Neuronal stem cell (in vitro differentiated cells): ENCODE data around the gene ADH4.

Source experiments
- DNase-seq: peaks from one replicate; pipeline ENCODE4 v3.0.0-alpha.2; 2013; ENCODE audit warnings: low spot score
- H2AFZ ChIP-seq: one replicate; pipeline ENCODE4 v1.6.1; 2013; ENCODE audit warnings: mild to moderate bottlenecking, low read length, inconsistent platforms
- H2AK5ac ChIP-seq: 2 replicates; pipeline ENCODE4 v1.6.1; 2013; ENCODE audit warnings: low read depth, mild to moderate bottlenecking, inconsistent platforms, low read length, moderate library complexity, mixed read lengths
- H2BK120ac ChIP-seq: 2 replicates; pipeline ENCODE4 v1.6.1; 2013; ENCODE audit warnings: low read depth, mild to moderate bottlenecking, inconsistent platforms, low read length, moderate library complexity, mixed read lengths
- H2BK12ac ChIP-seq: one replicate; pipeline ENCODE4 v1.6.1; 2013; ENCODE audit warnings: low read length, inconsistent platforms
- H2BK15ac ChIP-seq: 2 replicates; pipeline ENCODE4 v1.6.1; 2013; ENCODE audit warnings: mild to moderate bottlenecking, low read length, inconsistent platforms, mixed read lengths
- H2BK5ac ChIP-seq: one replicate; pipeline ENCODE4 v1.6.1; 2013; ENCODE audit warnings: inconsistent platforms, mild to moderate bottlenecking, low read length, moderate library complexity
- H3K14ac ChIP-seq: one replicate; pipeline ENCODE4 v1.6.1; 2013; ENCODE audit warnings: low read length, inconsistent platforms
- H3K18ac ChIP-seq: 2 replicates; pipeline ENCODE4 v1.6.1; 2013; ENCODE audit warnings: low read length, inconsistent platforms
- H3K23ac ChIP-seq: 2 replicates; pipeline ENCODE4 v1.6.1; 2013; ENCODE audit warnings: low read depth, mild to moderate bottlenecking, mixed read lengths, low read length, inconsistent platforms; ENCODE audit not compliant: poor library complexity
- H3K27ac ChIP-seq: replicated peaks from 3 replicates; pipeline ENCODE4 v1.5.1; 2013; ENCODE audit warnings: low read length, inconsistent platforms
- H3K27me3 ChIP-seq, 3 experiments: 2 replicates each; pipeline ENCODE4 v1.6.1; 2013; ENCODE audit warnings: low read length in 3 of 3, mild to moderate bottlenecking in 2 of 3, inconsistent platforms in 1 of 3, low read depth in 1 of 3, mixed read lengths in 1 of 3, moderate library complexity in 1 of 3; ENCODE audit not compliant: control insufficient read depth in 3 of 3, insufficient read depth in 3 of 3
- H3K36me3 ChIP-seq, 2 donors: replicated peaks in 1 of 2; 2 replicates each; pipeline ENCODE4 v1.6.1; 2013; ENCODE audit warnings: low read length in 2 of 2; ENCODE audit not compliant: control insufficient read depth in 2 of 2, insufficient read depth in 2 of 2
- H3K4ac ChIP-seq: 2 replicates; pipeline ENCODE4 v1.6.1; 2013; ENCODE audit warnings: inconsistent platforms, mild to moderate bottlenecking, low read length, moderate library complexity
- H3K4me1 ChIP-seq, 2 donors: 1 replicate in 1 of 2; 2 replicates in 1 of 2; pipeline ENCODE4 v1.6.1; 2013; ENCODE audit warnings: low read length in 2 of 2, low read depth in 1 of 2; ENCODE audit not compliant: control insufficient read depth in 2 of 2, insufficient read depth in 1 of 2
- H3K4me2 ChIP-seq: one replicate; pipeline ENCODE4 v1.6.1; 2013; ENCODE audit warnings: mild to moderate bottlenecking, low read length, inconsistent platforms; ENCODE audit not compliant: insufficient read depth, poor library complexity, severe bottlenecking
- H3K4me3 ChIP-seq, 2 donors: 2 replicates each; pipeline ENCODE4 v1.5.1; 2013; ENCODE audit warnings: low read length in 2 of 2, mild to moderate bottlenecking in 2 of 2, inconsistent platforms in 1 of 2, moderate library complexity in 1 of 2
- H3K79me1 ChIP-seq: one replicate; pipeline ENCODE4 v1.6.1; 2013; ENCODE audit warnings: low read depth, mild to moderate bottlenecking, inconsistent platforms, low read length, moderate library complexity
- H3K9ac ChIP-seq: one replicate; pipeline ENCODE4 v1.6.1; 2013; ENCODE audit warnings: mild to moderate bottlenecking, low read depth, low read length, inconsistent platforms; ENCODE audit not compliant: poor library complexity
- H3K9me3 ChIP-seq, 2 donors: replicated peaks in 1 of 2; 2 replicates each; pipeline versions ENCODE3 to v1.6.1; 2013; ENCODE audit warnings: low read length in 2 of 2, mild to moderate bottlenecking in 2 of 2, inconsistent platforms in 1 of 2, low read depth in 1 of 2, mixed read lengths in 1 of 2, moderate library complexity in 1 of 2; ENCODE audit not compliant: control insufficient read depth in 2 of 2, insufficient read depth in 1 of 2
- H4K8ac ChIP-seq: one replicate; pipeline ENCODE4 v1.6.1; 2013; ENCODE audit warnings: low read depth, mild to moderate bottlenecking, inconsistent platforms, low read length, moderate library complexity
- H4K91ac ChIP-seq: one replicate; pipeline ENCODE4 v1.6.1; 2013; ENCODE audit warnings: low read length, low read depth, mild to moderate bottlenecking, inconsistent platforms; ENCODE audit not compliant: poor library complexity
- WGBS, 2 donors: extraction: QIAGEN DNeasy Blood & Tissue Kit; methylation state at CpG; one replicate each; pipeline ENCODE4 v1.1.7; 2013; ENCODE audit warnings: missing lambda C conversion rate in 2 of 2, mixed read lengths in 1 of 2; ENCODE audit not compliant: insufficient read length in 2 of 2, insufficient replicate concordance in 1 of 2; ENCODE audit errors: extremely low coverage in 2 of 2; 5-methylcytosine and 5-hydroxymethylcytosine counted together

The ADH4 gene

GRCh38 chr4:99185581-99185980 lies 41.5 kb upstream of the ADH4 start:
- no peak overlapping the region for H2BK5ac ChIP-seq
- no peak overlapping the region for H3K4me3 ChIP-seq
- no peak overlapping the region for H2AFZ ChIP-seq
- H3K36me3 ChIP-seq, result no peaks in the 10 kb centered on the region
- H3K9me3 ChIP-seq, result peaks cover 0 to 2% of the 10 kb centered on the region in 2 donors
- H3K23ac ChIP-seq, result no peak overlapping the region
- H3K14ac ChIP-seq, result no peak overlapping the region
- no peak overlapping the region for H2BK120ac ChIP-seq
- H4K91ac ChIP-seq, result no peak overlapping the region
- no peaks in the 10 kb centered on the region for H3K27me3 ChIP-seq
- H3K79me1 ChIP-seq, result no peaks in the 10 kb centered on the region
- no peak overlapping the region for H4K8ac ChIP-seq
- no CpG with 5 or more reads among the region's 2 CpGs for whole genome bisulfite sequencing, 2 donors
- DNase-seq, result no peak
- H3K27ac ChIP-seq, result no peak overlapping the region
- no peak overlapping the region for H2AK5ac ChIP-seq
- H2BK15ac ChIP-seq, result no peak overlapping the region
- H2BK12ac ChIP-seq, result no peak overlapping the region
- H3K4me1 ChIP-seq, result peaks cover 0 to 2% of the 10 kb centered on the region in 2 donors
- H3K9ac ChIP-seq, result no peak overlapping the region
- no peak overlapping the region for H3K4me2 ChIP-seq
- no peak overlapping the region for H3K18ac ChIP-seq
- no peak overlapping the region for H3K4ac ChIP-seq

GRCh38 chr4:99180382-99181070 lies 36.4 kb upstream of the ADH4 start:
- no peak overlapping the region for H2AK5ac ChIP-seq
- no peak overlapping the region for H2BK15ac ChIP-seq
- H3K9me3 ChIP-seq, result peaks cover 2 to 8% of the 10 kb centered on the region in 2 donors
- H3K4me2 ChIP-seq, result no peak overlapping the region
- no peak overlapping the region for H3K18ac ChIP-seq
- no peak overlapping the region for H3K4me3 ChIP-seq
- no peak for DNase-seq
- no peak overlapping the region for H2BK5ac ChIP-seq
- peaks cover 0 to 2% of the 10 kb centered on the region in 2 donors for H3K4me1 ChIP-seq
- no peaks in the 10 kb centered on the region for H3K36me3 ChIP-seq
- no peak overlapping the region for H3K27ac ChIP-seq
- H3K9ac ChIP-seq, result no peak overlapping the region
- no peak overlapping the region for H2AFZ ChIP-seq
- no peak overlapping the region for H4K8ac ChIP-seq
- H2BK120ac ChIP-seq, result no peak overlapping the region
- H4K91ac ChIP-seq, result no peak overlapping the region
- no peaks in the 10 kb centered on the region for H3K27me3 ChIP-seq
- H2BK12ac ChIP-seq, result no peak overlapping the region
- no peak overlapping the region for H3K14ac ChIP-seq
- peak overlapping the region; percentile 17 for H3K23ac ChIP-seq
- no peaks in the 10 kb centered on the region for H3K79me1 ChIP-seq
- WGBS, 2 donors, result no CpG with 5 or more reads among the region's 2 CpGs
- no peak overlapping the region for H3K4ac ChIP-seq

- H3K4me3 ChIP-seq, result no peak overlapping the region
- no peak overlapping the region for H2AK5ac ChIP-seq
- H2AFZ ChIP-seq, result no peak overlapping the region
- no peak overlapping the region for H2BK15ac ChIP-seq
- no peak for DNase-seq
- H2BK5ac ChIP-seq, result no peak overlapping the region
- no peak overlapping the region for H3K14ac ChIP-seq
- no peaks in the 10 kb centered on the region for H3K79me1 ChIP-seq
- H2BK12ac ChIP-seq, result no peak overlapping the region
- no CpG with 5 or more reads among the region's 1 CpG for WGBS, 2 donors
- no peak overlapping the region for H3K9ac ChIP-seq
- no peak overlapping the region for H4K8ac ChIP-seq
- H3K4ac ChIP-seq, result no peak overlapping the region
- no peaks in the 10 kb centered on the region for H3K27me3 ChIP-seq
- H3K23ac ChIP-seq, result no peak overlapping the region
- H3K4me1 ChIP-seq, result peaks cover 0 to 2% of the 10 kb centered on the region in 2 donors
- peaks cover 0 to 8% of the 10 kb centered on the region in 2 donors for H3K9me3 ChIP-seq
- H3K36me3 ChIP-seq, result no peaks in the 10 kb centered on the region
- H3K4me2 ChIP-seq, result no peak overlapping the region
- H4K91ac ChIP-seq, result no peak overlapping the region
- H2BK120ac ChIP-seq, result no peak overlapping the region
- no peak overlapping the region for H3K27ac ChIP-seq
- no peak overlapping the region for H3K18ac ChIP-seq
Observed at GRCh38 chr4:99179626-99180025, 35.5 kb upstream of the ADH4 start.

- no peak overlapping the region for H3K4me2 ChIP-seq
- no peak overlapping the region for H3K14ac ChIP-seq
- H4K91ac ChIP-seq, result no peak overlapping the region
- no peaks in the 10 kb centered on the region for H3K79me1 ChIP-seq
- no peak overlapping the region for H2AFZ ChIP-seq
- no peak overlapping the region for H2BK120ac ChIP-seq
- peaks cover 0 to 2% of the 10 kb centered on the region in 2 donors for H3K4me1 ChIP-seq
- no peak overlapping the region for H3K18ac ChIP-seq
- no peak overlapping the region for H3K4ac ChIP-seq
- H4K8ac ChIP-seq, result no peak overlapping the region
- no peaks in the 10 kb centered on the region for H3K27me3 ChIP-seq
- H3K9me3 ChIP-seq, result peaks cover 0 to 8% of the 10 kb centered on the region in 2 donors
- H2BK15ac ChIP-seq, result no peak overlapping the region
- H2AK5ac ChIP-seq, result no peak overlapping the region
- H3K9ac ChIP-seq, result no peak overlapping the region
- H3K27ac ChIP-seq, result no peak overlapping the region
- H2BK12ac ChIP-seq, result no peak overlapping the region
- no peak for DNase-seq
- no CpG with 5 or more reads among the region's 2 CpGs for WGBS, 2 donors
- no peak overlapping the region for H2BK5ac ChIP-seq
- no peaks in the 10 kb centered on the region for H3K36me3 ChIP-seq
- H3K4me3 ChIP-seq, result no peak overlapping the region
- H3K23ac ChIP-seq, result no peak overlapping the region
Observed at GRCh38 chr4:99179178-99179577, 35.1 kb upstream of the ADH4 start.
